ENCODE results near the gene PCDH9.

DNA sequence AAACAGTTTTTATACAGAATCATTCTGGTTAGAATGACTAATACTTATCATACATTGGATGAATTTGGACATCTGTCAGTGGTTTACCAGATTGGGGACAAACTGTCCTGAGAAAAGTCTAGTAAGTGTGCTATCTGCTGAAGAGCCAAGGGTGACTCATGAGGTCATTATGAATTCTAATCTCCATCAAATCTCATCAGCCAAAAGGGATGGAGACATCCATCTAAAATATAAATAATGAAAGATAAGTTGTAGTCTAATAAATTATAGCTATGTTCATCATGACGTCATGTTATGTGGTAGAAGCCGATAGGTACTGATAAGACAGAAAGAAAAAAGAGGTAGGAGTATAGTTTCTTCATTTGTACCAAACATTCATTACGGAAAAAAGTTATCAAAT is 804.4 kb downstream of the PCDH9 start:
- TF ChIP-seq, protein P1, sequence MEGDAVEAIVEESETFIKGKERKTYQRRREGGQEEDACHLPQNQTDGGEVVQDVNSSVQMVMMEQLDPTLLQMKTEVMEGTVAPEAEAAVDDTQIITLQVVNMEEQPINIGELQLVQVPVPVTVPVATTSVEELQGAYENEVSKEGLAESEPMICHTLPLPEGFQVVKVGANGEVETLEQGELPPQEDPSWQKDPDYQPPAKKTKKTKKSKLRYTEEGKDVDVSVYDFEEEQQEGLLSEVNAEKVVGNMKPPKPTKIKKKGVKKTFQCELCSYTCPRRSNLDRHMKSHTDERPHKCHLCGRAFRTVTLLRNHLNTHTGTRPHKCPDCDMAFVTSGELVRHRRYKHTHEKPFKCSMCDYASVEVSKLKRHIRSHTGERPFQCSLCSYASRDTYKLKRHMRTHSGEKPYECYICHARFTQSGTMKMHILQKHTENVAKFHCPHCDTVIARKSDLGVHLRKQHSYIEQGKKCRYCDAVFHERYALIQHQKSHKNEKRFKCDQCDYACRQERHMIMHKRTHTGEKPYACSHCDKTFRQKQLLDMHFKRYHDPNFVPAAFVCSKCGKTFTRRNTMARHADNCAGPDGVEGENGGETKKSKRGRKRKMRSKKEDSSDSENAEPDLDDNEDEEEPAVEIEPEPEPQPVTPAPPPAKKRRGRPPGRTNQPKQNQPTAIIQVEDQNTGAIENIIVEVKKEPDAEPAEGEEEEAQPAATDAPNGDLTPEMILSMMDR (IDR thresholded peaks at IDR 0.05) = no peak
- TF ChIP-seq POLR2A (IDR thresholded peaks at IDR 0.05) (no peak), EP300 (IDR thresholded peaks at IDR 0.05) (no peak)
